Neural progenitor cell (in vitro differentiated cells): ENCODE measurements around the gene ELOVL2.

Experiments
- CTCF ChIP-seq: fragments of 200-600 bp; sonication (generic); IDR thresholded peaks from 2 replicates; pipeline ENCODE4 v1.5.1; 2017; ENCODE audit warnings: antibody characterized with exemption, mild to moderate bottlenecking
- EZH2 ChIP-seq: fragments of 200-600 bp; sonication (generic); IDR thresholded peaks from 2 replicates; pipeline ENCODE4 v1.6.1; 2017; ENCODE audit warnings: antibody characterized with exemption, mild to moderate bottlenecking, moderate library complexity
- EZH2phosphoT487 ChIP-seq: fragments of 200-600 bp; sonication (generic); IDR thresholded peaks from 2 replicates; pipeline ENCODE4 v1.6.1; 2017; ENCODE audit warnings: antibody characterized with exemption

GRCh38 chr6:11042025-11042749 is 1.9 kb downstream of the ELOVL2 start:
- TF ChIP-seq EZH2phosphoT487 (no peak), CTCF (no peak), EZH2 (no peak)
